ENCODE measurements around the gene EIF4E1B.

EIF4E1B gene

GRCh38 chr5:176625512-176625911 lies 5.0 kb upstream of the EIF4E1B start:
- no peak for TF ChIP-seq CTCF (IDR thresholded peaks at IDR 0.05; ENCODE audit: control extremely low read depth, extremely low read depth, low read depth, missing control alignments)
- DNase-seq (ENCODE audit: extremely low spot score) = no peak
- CTCF ChIA-PET = interaction anchor here (1.2 kb wide), 1 partner anchor 17 kb away, joined by 3 read pairs; no protein-coding TSS in a partner anchor
- POLR2A ChIA-PET = no interaction called here

GRCh38 chr5:176625966-176626875 lies 4.3 kb upstream of the EIF4E1B start:
- ChIA-PET CTCF (no interaction called here), POLR2A (no interaction called here)
- no peak for DNase-seq (ENCODE audit: extremely low spot score)
- no peak for TF ChIP-seq CTCF (IDR thresholded peaks at IDR 0.05; ENCODE audit: control extremely low read depth, extremely low read depth, low read depth, missing control alignments)

- ChIA-PET CTCF (no interaction called here), POLR2A (no interaction called here)
- no peak for DNase-seq (ENCODE audit: extremely low spot score)
- TF ChIP-seq CTCF (IDR thresholded peaks at IDR 0.05; ENCODE audit: control extremely low read depth, extremely low read depth, low read depth, missing control alignments) = no peak
Observed at GRCh38 chr5:176626876-176627236, 3.6 kb upstream of the EIF4E1B start.

- CTCF ChIA-PET = no interaction called here
- POLR2A ChIA-PET = no interaction called here
- no peak for TF ChIP-seq CTCF (IDR thresholded peaks at IDR 0.05; ENCODE audit: control extremely low read depth, extremely low read depth, low read depth, missing control alignments)
- no peak for DNase-seq (ENCODE audit: extremely low spot score)
Observed at GRCh38 chr5:176627582-176627981, 2.9 kb upstream of the EIF4E1B start.

- no peak for TF ChIP-seq CTCF (IDR thresholded peaks at IDR 0.05; ENCODE audit: control extremely low read depth, extremely low read depth, low read depth, missing control alignments)
- ChIA-PET CTCF (no interaction called here), POLR2A (no interaction called here)
- DNase-seq (ENCODE audit: extremely low spot score) = no peak
Observed at GRCh38 chr5:176628406-176629228, 1.9 kb upstream of the EIF4E1B start.

- CTCF ChIA-PET = interaction anchor here (1.2 to 2.9 kb wide), 4 partner anchors 29 to 57 kb away, joined by 4 to 10 read pairs (median 7); no protein-coding TSS in a partner anchor
- POLR2A ChIA-PET = no interaction called here
- no peak for TF ChIP-seq CTCF (IDR thresholded peaks at IDR 0.05; ENCODE audit: control extremely low read depth, extremely low read depth, low read depth, missing control alignments)
- DNase-seq (ENCODE audit: extremely low spot score) = no peak
Observed at GRCh38 chr5:176629317-176629852, 1.1 kb upstream of the EIF4E1B start.
